Neural cell (in vitro differentiated cells): ENCODE data around the gene PANK4.

Experiments
- EZH2 ChIP-seq: fragments of 200-600, 300-800 bp; shearing (Covaris generic), sonication (generic); IDR thresholded peaks from 2 replicates; pipeline ENCODE4 v1.6.1; 2014; ENCODE audit warnings: antibody characterized with exemption, low read length, borderline replicate concordance, mild to moderate bottlenecking; ENCODE audit not compliant: insufficient read depth, poor library complexity, severe bottlenecking
- POLR2AphosphoS5 ChIP-seq: IDR thresholded peaks from 2 replicates; pipeline ENCODE4 v1.6.1; 2012
- RAD21 ChIP-seq: fragments of 450-650 bp; conservative IDR thresholded peaks from 2 replicates; pipeline ENCODE4 v1.6.1; 2014; ENCODE audit warnings: antibody characterized with exemption, mild to moderate bottlenecking, moderate library complexity
- SMC3 ChIP-seq: fragments of 450-650 bp; conservative IDR thresholded peaks from 2 replicates; pipeline ENCODE4 v1.6.1; 2014; ENCODE audit warnings: antibody characterized with exemption, mild to moderate bottlenecking, moderate library complexity; ENCODE audit not compliant: poor library complexity
- TAF1 ChIP-seq: IDR thresholded peaks from 2 replicates; pipeline ENCODE4 v1.6.1; 2012; ENCODE audit warnings: low read depth
- TF ChIP-seq, protein P1 (sequence below): fragments of 450-650 bp; IDR thresholded peaks from 2 replicates; pipeline ENCODE4 v1.5.1; 2014; ENCODE audit warnings: antibody characterized with exemption, mild to moderate bottlenecking, moderate library complexity; ENCODE audit not compliant: poor library complexity, severe bottlenecking
- TF ChIP-seq, protein P2 (sequence below): IDR thresholded peaks from 2 replicates; pipeline ENCODE4 v1.6.1; 2012; ENCODE audit warnings: borderline replicate concordance

DNA sequence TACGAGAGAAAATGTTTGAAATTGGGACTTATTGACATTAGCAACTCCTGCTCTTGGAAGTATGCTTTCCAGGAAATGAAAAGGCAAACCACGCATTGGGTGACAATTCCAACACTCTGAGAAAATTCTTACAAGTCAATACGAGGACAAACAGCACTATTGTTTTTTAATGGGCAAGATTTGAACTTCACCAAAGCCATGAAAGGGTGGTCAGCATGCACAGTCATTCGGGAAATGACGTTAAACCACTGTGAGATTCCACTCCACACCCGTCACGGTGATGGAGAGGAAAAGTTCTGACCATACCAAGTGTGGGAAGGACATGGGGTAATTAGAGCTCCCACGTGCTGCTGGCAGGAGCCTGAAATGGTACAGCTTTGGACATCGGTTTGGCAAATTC is 48.0 kb upstream of the PANK4 start:
- TF ChIP-seq, protein P1, sequence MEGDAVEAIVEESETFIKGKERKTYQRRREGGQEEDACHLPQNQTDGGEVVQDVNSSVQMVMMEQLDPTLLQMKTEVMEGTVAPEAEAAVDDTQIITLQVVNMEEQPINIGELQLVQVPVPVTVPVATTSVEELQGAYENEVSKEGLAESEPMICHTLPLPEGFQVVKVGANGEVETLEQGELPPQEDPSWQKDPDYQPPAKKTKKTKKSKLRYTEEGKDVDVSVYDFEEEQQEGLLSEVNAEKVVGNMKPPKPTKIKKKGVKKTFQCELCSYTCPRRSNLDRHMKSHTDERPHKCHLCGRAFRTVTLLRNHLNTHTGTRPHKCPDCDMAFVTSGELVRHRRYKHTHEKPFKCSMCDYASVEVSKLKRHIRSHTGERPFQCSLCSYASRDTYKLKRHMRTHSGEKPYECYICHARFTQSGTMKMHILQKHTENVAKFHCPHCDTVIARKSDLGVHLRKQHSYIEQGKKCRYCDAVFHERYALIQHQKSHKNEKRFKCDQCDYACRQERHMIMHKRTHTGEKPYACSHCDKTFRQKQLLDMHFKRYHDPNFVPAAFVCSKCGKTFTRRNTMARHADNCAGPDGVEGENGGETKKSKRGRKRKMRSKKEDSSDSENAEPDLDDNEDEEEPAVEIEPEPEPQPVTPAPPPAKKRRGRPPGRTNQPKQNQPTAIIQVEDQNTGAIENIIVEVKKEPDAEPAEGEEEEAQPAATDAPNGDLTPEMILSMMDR = no peak
- TF ChIP-seq POLR2AphosphoS5 = no peak
- no peak for TF ChIP-seq EZH2
- no peak for TF ChIP-seq TAF1
- TF ChIP-seq SMC3 = no peak
- no peak for TF ChIP-seq RAD21
- TF ChIP-seq, protein P2, sequence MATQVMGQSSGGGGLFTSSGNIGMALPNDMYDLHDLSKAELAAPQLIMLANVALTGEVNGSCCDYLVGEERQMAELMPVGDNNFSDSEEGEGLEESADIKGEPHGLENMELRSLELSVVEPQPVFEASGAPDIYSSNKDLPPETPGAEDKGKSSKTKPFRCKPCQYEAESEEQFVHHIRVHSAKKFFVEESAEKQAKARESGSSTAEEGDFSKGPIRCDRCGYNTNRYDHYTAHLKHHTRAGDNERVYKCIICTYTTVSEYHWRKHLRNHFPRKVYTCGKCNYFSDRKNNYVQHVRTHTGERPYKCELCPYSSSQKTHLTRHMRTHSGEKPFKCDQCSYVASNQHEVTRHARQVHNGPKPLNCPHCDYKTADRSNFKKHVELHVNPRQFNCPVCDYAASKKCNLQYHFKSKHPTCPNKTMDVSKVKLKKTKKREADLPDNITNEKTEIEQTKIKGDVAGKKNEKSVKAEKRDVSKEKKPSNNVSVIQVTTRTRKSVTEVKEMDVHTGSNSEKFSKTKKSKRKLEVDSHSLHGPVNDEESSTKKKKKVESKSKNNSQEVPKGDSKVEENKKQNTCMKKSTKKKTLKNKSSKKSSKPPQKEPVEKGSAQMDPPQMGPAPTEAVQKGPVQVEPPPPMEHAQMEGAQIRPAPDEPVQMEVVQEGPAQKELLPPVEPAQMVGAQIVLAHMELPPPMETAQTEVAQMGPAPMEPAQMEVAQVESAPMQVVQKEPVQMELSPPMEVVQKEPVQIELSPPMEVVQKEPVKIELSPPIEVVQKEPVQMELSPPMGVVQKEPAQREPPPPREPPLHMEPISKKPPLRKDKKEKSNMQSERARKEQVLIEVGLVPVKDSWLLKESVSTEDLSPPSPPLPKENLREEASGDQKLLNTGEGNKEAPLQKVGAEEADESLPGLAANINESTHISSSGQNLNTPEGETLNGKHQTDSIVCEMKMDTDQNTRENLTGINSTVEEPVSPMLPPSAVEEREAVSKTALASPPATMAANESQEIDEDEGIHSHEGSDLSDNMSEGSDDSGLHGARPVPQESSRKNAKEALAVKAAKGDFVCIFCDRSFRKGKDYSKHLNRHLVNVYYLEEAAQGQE = no peak
